Measurements from ENCODE around the gene DUSP19.
"Not testable (repeated sequence)": the region's sequence is repeated elsewhere in the genome, so short reads cannot be mapped to it uniquely, and the experiment has no call there.

Gene DUSP19, protein sequence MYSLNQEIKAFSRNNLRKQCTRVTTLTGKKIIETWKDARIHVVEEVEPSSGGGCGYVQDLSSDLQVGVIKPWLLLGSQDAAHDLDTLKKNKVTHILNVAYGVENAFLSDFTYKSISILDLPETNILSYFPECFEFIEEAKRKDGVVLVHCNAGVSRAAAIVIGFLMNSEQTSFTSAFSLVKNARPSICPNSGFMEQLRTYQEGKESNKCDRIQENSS

DNA sequence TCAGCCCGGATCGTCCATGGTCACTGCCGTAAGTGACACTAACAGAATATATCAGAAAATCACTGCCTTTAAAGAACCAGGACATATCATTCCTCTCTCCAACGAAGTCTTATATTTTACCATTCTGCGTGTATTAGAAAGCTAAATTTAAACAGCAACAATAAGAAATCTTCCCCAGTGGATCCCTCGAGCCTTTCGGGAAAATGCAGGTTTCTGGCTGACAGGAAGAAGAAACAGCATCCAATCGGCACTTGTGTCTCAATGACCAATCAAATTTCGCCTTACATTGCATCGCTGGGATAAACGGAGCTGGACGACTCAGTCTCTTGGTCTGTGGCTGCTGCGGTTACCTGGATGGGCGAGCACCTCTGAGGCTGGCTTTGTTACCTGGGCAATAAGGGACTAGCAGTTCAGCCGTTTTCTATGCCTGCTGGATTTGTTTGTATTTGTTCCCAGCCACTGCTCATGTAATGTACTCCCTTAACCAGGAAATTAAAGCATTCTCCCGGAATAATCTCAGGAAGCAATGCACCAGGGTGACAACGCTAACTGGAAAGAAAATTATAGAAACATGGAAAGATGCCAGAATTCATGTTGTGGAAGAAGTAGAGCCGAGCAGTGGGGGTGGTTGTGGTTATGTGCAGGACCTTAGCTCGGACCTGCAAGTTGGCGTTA, at the start of gene DUSP19:
Gene DUSP19, plus strand, starts transcription at position 284 of the 675 bp plus-strand sequence. Its CDS starts 187 bp downstream, at position 471.
- ATAC-seq (peak; percentile 90), DNase-seq (ENCODE audit: low spot score in 2 of 2) (peak; percentile 89 to 96)
- H3K4me3 Mint-ChIP-seq: peak within 1 kb of the TSS; percentile 83
- no peaks in the 10 kb centered on the region for H3K9me3 Mint-ChIP-seq
- H3K27ac Mint-ChIP-seq: peak within 1 kb of the TSS; percentile 76
- no peaks in the 10 kb centered on the region for H3K4me1 Mint-ChIP-seq
- no peaks in the 10 kb centered on the region for H3K36me3 Mint-ChIP-seq

DNA sequence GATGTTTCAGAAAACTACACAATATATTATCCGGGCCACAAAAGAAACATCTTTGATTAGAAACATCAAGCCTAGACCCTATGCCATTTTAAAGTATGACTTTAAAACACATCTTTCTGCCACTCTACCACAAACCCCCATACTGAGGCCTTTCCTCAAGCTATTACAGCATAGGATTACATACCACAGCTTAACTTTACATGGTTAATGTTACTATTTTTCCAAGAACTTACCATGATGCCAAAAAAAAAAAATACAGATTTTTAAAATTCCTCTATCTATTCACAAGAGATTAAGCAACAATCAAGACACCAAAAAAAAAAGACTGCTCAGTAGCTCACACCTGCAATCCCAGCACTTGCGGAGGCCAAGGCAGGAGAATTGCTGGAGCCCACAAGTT, 49.3 kb upstream of the DUSP19 start:
- Mint-ChIP-seq H3K4me1 (no peaks in the 10 kb centered on the region), H3K27ac (no peak overlapping the region), H3K36me3 (no peaks in the 10 kb centered on the region), H3K9me3 (no peaks in the 10 kb centered on the region), H3K4me3 (no peak overlapping the region)
- ATAC-seq (no peak), DNase-seq (ENCODE audit: low spot score in 2 of 2) (no peak)

DNA sequence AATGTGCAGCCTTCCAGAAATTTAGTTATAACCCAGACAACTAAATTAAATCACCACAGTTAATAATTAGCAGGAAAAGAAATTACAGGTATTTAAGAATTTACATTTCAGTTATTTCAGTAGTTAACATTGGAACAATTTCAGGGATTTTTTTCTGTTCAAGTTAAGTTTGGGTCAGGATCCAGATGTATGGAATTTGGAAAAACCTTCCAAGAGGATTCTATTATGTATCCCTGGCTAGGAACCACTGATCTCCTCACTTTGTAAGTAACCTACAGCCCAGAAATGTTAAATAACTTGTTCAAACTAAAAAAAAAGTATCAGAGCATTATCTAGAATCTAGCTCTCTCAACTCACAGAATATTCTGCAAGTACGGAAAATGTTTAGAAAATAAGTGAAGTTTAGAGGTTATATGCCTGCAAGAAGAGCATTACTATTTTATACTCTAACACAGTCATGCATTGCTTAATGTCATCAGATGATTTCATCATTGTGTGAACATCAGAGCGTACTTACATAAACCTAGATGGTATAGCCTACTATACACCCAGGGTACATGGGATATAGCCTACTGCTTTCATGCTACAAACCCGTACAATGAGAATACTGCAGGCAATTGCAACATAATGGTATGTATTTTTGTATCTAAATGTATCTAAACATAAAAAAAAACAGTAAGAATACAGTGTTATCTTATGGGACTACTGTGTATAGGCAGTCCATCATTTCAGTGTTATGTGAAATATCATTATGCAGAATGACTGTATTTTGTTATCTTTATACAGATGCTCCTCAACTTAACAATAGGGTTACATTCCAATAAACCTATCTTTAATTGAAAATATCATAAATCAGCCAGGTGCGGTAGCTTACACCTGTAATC, 46.4 kb upstream of the DUSP19 start:
- Mint-ChIP-seq H3K36me3 (no peaks in the 10 kb centered on the region), H3K4me1 (peaks cover 12% of the 10 kb centered on the region), H3K27ac (no peak overlapping the region), H3K4me3 (no peak overlapping the region), H3K9me3 (no peaks in the 10 kb centered on the region)
- DNase-seq (ENCODE audit: low spot score in 2 of 2) (no peak), ATAC-seq (no peak)

DNA sequence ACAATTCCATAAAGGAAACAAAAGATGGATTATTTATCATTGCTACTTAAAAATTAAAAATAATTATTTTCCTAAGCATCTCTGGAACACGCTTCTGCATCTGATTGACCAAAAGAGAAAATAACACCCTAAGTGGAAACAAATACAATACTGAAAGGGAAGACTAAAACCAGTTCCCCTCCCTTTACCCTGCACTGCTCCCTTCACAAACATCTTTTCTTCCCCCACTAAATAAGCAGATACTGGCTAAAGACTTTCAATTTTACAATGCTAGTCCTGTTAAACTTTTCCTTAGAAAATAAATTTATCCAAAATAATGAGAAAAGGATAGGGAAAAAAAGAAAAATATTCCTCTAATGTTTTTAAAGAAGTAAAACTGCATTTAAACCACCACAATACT, 44.6 kb upstream of the DUSP19 start:
- ATAC-seq (no peak), DNase-seq (ENCODE audit: low spot score in 2 of 2) (no peak)
- H3K9me3 Mint-ChIP-seq: no peaks in the 10 kb centered on the region
- H3K36me3 Mint-ChIP-seq: peaks cover 5% of the 10 kb centered on the region
- no peak overlapping the region for H3K4me3 Mint-ChIP-seq
- no peak overlapping the region for H3K27ac Mint-ChIP-seq
- peaks cover 19% of the 10 kb centered on the region for H3K4me1 Mint-ChIP-seq

DNA sequence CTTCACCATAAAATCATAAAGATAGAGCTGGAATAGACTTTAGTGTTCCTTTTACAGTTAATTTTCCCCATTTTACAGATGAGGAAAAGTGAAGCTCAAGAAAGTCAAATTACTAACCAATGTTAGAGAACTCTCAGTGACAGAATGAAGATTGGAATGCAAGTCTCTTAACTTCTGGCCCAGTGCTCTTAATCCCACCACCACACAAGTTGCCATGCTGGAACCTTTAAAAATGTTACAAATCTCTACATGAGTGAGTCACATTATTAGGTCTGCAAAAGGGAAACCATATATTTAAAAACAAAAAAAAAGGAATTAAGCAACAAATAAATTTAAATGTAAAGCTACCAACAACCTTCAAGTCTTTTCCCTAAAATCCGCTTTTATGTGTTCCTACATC, 43.7 kb upstream of the DUSP19 start:
- DNase-seq (ENCODE audit: low spot score in 2 of 2) (no peak), ATAC-seq (no peak)
- H3K36me3 Mint-ChIP-seq: peaks cover 6% of the 10 kb centered on the region
- no peaks in the 10 kb centered on the region for H3K9me3 Mint-ChIP-seq
- peaks cover 21% of the 10 kb centered on the region for H3K4me1 Mint-ChIP-seq
- H3K27ac Mint-ChIP-seq: no peak overlapping the region
- no peak overlapping the region for H3K4me3 Mint-ChIP-seq

DNA sequence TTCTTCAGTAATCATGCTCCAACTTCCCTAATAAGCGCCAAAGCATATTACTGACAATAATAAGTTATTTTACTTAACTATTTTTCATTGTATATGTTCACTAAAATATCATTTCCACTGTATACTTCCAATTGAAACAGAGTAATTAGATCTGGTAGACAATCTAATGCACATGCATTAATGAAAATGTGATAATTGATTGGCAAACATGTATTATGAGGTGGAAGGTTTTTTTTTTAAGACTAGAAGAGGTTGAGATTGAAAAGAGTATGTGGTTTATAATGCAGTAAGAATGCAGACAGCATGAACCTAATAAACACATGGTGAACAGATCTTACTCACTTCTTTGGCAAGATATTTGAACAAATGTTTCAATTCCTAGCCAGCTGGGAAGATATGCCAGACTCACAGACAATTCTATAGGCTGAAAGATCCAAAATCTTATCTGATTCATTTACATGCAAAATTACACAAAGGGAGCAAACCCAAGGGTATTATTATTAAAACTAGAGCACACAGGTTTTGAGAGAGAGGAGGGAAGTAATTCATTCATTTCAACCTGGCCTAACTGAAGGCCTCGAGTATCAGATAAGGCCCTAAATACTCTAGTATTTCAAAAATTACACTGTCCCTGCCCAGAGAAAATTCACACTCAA, 43.1 kb upstream of the DUSP19 start:
- ATAC-seq: no peak
- H3K27ac Mint-ChIP-seq: no peak overlapping the region

DNA sequence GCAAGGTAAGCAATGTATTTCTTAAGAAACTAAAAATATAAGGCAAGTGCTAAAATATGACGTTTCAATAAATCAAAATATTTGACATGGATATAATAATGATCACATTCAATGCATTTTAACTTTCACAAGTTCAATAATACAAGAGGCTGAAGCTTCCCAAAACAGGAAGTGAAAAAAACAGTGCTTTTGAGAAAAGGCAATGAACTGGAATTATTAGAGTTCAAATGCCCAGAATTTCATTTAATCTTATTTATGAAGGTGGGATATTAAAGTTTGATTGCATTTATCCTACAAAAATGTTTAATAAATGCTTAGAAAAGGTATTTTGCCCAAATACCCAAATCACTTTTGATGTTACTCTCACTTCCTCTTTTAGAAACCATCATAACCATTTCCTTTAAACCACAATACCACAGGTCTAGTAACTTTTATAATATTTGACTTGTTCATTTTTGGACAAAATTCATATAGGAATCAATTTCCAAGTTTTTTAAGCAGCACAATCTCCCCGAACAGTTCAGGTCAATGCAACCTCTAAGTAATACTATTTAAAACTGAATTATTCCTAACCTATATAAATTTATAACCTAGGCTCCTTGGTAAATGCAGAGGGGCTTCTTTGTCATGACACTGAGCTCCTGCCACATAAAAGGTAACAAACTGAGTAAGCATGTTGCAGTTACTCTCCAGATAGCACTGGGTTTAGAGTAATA, 42.4 kb upstream of the DUSP19 start:
- no peak for ATAC-seq
- no peak for DNase-seq (ENCODE audit: low spot score in 2 of 2)
- no peaks in the 10 kb centered on the region for H3K9me3 Mint-ChIP-seq
- H3K4me3 Mint-ChIP-seq: peak overlapping the region; percentile 78
- no peak overlapping the region for H3K27ac Mint-ChIP-seq
- H3K4me1 Mint-ChIP-seq: peaks cover 21% of the 10 kb centered on the region
- peaks cover 6% of the 10 kb centered on the region for H3K36me3 Mint-ChIP-seq

More for the DNA sequence above, 43.1 kb upstream of the DUSP19 start:
- H3K4me3 Mint-ChIP-seq: no peak overlapping the region
- no peaks in the 10 kb centered on the region for H3K9me3 Mint-ChIP-seq
- H3K36me3 Mint-ChIP-seq: peaks cover 6% of the 10 kb centered on the region
- DNase-seq (ENCODE audit: low spot score in 2 of 2): no peak
- peaks cover 21% of the 10 kb centered on the region for H3K4me1 Mint-ChIP-seq

DNA sequence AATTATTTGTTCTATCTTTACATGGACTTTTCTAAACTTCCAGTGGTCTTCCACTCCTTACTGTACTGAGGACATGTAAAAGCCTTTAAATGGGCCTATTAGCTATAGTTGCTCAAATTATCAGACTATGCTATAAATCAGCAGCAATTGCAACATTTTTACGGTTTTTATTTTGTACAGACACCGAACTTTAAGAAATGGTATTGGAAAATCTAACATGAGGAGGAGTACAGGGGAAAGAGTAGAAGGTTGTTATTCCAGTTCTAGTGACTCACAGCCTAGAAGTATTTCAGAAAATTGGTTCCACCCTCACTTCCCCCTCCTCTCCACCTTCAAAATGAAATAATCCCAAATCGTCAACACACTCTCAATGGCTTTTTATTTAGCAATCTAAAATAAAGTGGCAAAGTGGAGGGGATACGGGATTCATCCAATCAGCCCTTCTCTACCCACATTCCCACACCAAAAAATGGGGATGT, 41.4 kb upstream of the DUSP19 start:
- no peak for ATAC-seq
- no peaks in the 10 kb centered on the region for H3K9me3 Mint-ChIP-seq
- H3K4me1 Mint-ChIP-seq: peaks cover 21% of the 10 kb centered on the region
- no peak for DNase-seq (ENCODE audit: low spot score in 2 of 2)
- peaks cover 6% of the 10 kb centered on the region for H3K36me3 Mint-ChIP-seq
- H3K4me3 Mint-ChIP-seq: peak overlapping the region; percentile 78
- no peak overlapping the region for H3K27ac Mint-ChIP-seq

DNA sequence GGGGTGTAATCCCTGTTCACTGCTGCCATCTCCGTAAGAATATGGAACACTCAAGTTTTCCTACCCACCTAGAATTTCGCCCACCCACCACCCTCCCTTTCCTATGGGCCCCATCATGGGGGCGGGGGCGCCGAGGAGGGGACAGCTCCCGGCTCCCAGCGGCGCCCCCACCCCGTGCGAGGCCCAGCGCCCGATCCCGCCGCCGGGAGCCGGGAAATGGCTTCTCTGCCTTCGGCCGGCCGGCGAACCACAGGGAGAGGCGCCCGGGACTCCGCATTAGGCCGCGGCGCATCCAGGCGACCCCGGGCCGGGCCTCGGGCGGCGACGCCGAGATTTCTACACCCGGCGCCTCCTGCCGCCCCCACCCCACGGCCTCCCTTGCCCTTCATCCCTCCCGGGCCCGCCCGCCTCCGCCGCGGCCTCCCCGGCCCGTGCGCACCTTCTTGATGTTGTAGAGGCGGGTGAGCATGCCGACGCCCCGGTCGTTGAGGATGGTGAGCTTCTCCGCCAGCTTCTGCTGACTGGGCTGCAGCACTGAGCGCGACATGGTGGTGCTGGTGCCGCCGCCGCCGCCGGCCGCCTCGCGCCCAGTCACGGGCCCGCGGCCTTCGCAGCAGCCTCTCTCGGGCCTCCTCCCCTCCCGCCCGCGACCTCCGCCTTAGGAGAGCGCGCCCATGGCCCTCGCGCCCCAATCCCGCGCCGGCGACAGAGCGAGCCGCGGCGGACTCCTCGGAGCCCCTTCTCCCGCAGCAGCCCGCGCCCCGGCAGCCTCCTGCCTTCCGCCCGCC, 40.8 kb upstream of the DUSP19 start:
- peak overlapping the region; percentile 78 for H3K4me3 Mint-ChIP-seq
- ATAC-seq (peak; percentile 80), DNase-seq (ENCODE audit: low spot score in 2 of 2) (no peak)
- H3K27ac Mint-ChIP-seq: no peak overlapping the region
- H3K36me3 Mint-ChIP-seq: peaks cover 6% of the 10 kb centered on the region
- H3K4me1 Mint-ChIP-seq: peaks cover 21% of the 10 kb centered on the region
- H3K9me3 Mint-ChIP-seq: no peaks in the 10 kb centered on the region

DNA sequence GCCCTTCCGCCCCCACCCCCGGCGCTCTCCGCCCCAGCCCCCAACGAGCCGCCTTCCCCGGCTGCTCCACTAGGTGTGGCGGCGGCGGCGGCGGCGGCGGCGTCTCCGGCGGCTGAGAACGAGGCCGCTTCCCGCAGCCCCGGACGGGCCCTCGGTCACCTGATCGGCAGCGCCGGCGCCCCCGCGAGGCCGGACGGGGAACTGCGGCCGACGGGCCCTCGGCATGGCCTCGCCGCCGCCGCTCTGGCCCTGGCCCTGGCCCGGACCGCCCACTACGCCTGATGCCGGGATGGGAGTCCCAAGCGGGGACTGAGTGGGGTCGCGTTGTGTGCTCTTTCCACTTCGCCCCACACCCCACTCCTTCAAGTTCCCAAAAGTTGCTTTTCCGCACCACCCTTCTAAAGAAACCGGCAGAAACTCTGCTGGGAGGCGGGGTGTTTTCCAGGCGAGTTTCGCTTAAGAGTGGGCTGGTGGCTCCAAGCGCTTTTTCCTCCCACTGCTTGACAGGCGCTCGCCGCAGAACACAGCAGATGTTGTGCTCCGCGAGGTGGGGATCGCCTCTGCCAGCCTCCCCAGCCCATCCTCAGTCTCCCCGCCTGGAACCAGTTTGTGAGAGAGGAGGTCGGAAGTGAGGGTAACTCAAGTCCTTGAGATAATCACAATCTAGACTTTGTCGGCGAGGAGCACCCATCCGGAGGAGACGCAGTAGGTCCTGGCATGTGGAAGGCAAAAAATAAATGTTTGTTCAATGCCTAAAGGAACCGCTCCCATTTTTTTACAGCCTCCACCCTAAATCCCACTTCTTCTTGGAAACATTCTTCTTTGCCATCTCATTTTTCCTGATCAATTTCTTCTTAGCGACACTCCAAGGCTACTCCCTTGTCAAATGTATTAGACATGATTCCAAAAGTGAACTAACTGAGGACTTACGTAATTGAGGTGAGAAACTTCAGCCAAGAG, 39.9 kb upstream of the DUSP19 start, which contains the start of gene NCKAP1:
Gene NCKAP1, minus strand, starts transcription at position 117 of the 960 bp plus-strand sequence. CDS start 358 bp downstream, outside the sequence.
- no peaks in the 10 kb centered on the region for H3K9me3 Mint-ChIP-seq
- ATAC-seq (peak; percentile 92), DNase-seq (ENCODE audit: low spot score in 2 of 2) (peak; percentile 94 to 97)
- H3K4me1 Mint-ChIP-seq: peaks cover 21% of the 10 kb centered on the region
- H3K36me3 Mint-ChIP-seq: peaks cover 6% of the 10 kb centered on the region
- peak within 1 kb of the TSS; percentile 78 for H3K4me3 Mint-ChIP-seq
- H3K27ac Mint-ChIP-seq: no peak within 1 kb of the TSS

DNA sequence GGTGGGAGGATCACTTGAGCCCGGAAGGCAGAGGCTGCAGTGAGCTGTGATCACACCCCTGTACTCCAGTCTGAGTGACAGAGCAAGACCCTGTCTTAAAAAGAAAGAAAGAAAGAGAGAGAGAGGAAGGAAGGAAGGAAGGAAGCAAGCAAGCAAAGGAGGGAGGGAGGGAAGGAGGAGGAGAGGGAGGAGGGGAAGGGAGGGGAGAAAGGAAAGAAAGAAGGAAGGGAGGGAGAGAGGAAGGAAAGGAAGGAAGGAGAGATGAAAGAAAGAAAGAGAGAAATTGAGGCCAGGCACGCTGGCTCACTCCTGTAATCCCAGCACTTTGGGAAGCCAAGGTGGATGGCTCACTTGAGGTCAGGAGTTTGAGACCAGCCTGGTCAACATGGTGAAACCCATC, 37.9 kb upstream of the DUSP19 start:
- H3K27ac Mint-ChIP-seq: no peak overlapping the region
- ATAC-seq (no peak), DNase-seq (ENCODE audit: low spot score in 2 of 2) (no peak)
- H3K4me1 Mint-ChIP-seq: peaks cover 21% of the 10 kb centered on the region
- H3K9me3 Mint-ChIP-seq: no peaks in the 10 kb centered on the region
- peaks cover 6% of the 10 kb centered on the region for H3K36me3 Mint-ChIP-seq
- no peak overlapping the region for H3K4me3 Mint-ChIP-seq

DNA sequence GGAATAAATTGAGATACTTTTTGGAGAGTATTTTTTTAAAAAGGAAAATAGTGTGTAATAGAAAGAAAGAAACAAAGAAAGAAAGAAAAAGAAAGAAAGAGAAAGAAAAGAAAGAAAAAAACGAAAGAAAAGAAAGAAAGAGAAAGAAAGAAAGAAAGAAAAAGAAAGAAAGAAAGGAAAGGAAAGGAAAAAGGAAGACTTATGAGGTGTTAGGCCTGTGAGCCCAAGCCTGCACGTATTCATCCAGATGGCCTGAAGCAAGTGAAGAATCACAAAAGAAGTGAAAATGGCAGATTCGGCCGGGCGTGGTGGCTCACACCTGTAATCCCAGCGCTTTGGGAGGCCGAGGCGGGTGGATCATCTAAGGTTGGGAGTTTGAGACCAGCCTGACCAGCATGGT, 35.0 kb upstream of the DUSP19 start:
- H3K27ac Mint-ChIP-seq: not testable (repeated sequence)

More for the DNA sequence above, 35.0 kb upstream of the DUSP19 start:
- DNase-seq (ENCODE audit: low spot score in 2 of 2); H3K9me3 Mint-ChIP-seq; H3K4me1 Mint-ChIP-seq; H3K4me3 Mint-ChIP-seq; ATAC-seq; H3K36me3 Mint-ChIP-seq: not testable (repeated sequence)

All from stimulated activated effector memory CD8-positive, alpha-beta T cell treated with anti-CD3 and anti-CD28 coated beads, Interleukin-12 subunit alpha, Interleukin-12 subunit beta, amount 100 ng/mL, for 72 hours (primary cell).